Nephron progenitor cell (in vitro differentiated cells): ENCODE data around the gene SYNM.
A peak's percentile ranks its signal among the peaks of the same experiment; 100 is the strongest.

Experiments used
- DNase-seq: peaks from one replicate; pipeline ENCODE4 v3.0.0; 2021
- H3K27ac Mint-ChIP-seq: 2 replicates; pipeline ENCODE4 v1.8.0; 2021; ENCODE audit warnings: mild to moderate bottlenecking, moderate library complexity, mixed read lengths
- H3K27me3 Mint-ChIP-seq: 2 replicates; pipeline ENCODE4 v1.8.0; 2021; ENCODE audit warnings: mild to moderate bottlenecking, low read depth, mixed read lengths; ENCODE audit not compliant: poor library complexity
- H3K36me3 Mint-ChIP-seq: 2 replicates; pipeline ENCODE4 v1.8.0; 2021; ENCODE audit warnings: low read depth, mixed read lengths
- H3K4me1 Mint-ChIP-seq: 2 replicates; pipeline ENCODE4 v1.8.0; 2021; ENCODE audit warnings: mixed read lengths
- H3K4me3 Mint-ChIP-seq: 2 replicates; pipeline ENCODE4 v1.8.0; 2021; ENCODE audit warnings: mild to moderate bottlenecking, moderate library complexity, mixed read lengths
- H3K9me3 Mint-ChIP-seq: 2 replicates; pipeline ENCODE4 v1.8.0; 2021; ENCODE audit warnings: mild to moderate bottlenecking, moderate library complexity, mixed read lengths
- TF ChIP-seq, protein P1 (sequence below): fragments of 200-600 bp; sonication (generic); IDR thresholded peaks from 2 replicates; pipeline ENCODE4 v1.5.0; 2021; ENCODE audit warnings: antibody characterized with exemption

Gene SYNM

DNA sequence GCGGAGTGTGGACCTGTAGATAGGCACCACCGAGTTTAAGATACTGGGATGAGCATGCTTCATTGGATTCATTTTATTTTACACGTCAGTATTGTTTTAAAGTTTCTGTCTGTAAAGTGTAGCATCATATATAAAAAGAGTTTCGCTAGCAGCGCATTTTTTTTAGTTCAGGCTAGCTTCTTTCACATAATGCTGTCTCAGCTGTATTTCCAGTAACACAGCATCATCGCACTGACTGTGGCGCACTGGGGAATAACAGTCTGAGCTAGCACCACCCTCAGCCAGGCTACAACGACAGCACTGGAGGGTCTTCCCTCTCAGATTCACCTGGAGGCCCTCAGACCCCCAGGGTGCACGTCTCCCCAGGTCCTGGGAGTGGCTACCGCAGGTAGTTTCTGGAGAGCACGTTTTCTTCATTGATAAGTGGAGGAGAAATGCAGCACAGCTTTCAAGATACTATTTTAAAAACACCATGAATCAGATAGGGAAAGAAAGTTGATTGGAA is 29.5 kb downstream of the SYNM start:
- TF ChIP-seq, protein P1, sequence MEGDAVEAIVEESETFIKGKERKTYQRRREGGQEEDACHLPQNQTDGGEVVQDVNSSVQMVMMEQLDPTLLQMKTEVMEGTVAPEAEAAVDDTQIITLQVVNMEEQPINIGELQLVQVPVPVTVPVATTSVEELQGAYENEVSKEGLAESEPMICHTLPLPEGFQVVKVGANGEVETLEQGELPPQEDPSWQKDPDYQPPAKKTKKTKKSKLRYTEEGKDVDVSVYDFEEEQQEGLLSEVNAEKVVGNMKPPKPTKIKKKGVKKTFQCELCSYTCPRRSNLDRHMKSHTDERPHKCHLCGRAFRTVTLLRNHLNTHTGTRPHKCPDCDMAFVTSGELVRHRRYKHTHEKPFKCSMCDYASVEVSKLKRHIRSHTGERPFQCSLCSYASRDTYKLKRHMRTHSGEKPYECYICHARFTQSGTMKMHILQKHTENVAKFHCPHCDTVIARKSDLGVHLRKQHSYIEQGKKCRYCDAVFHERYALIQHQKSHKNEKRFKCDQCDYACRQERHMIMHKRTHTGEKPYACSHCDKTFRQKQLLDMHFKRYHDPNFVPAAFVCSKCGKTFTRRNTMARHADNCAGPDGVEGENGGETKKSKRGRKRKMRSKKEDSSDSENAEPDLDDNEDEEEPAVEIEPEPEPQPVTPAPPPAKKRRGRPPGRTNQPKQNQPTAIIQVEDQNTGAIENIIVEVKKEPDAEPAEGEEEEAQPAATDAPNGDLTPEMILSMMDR = no peak
- no peak for DNase-seq
- Mint-ChIP-seq H3K4me1 (peaks cover 30% of the 10 kb centered on the region), H3K27ac (peak overlapping the region; percentile 6), H3K36me3 (peaks cover 57% of the 10 kb centered on the region), H3K9me3 (peaks cover 4% of the 10 kb centered on the region), H3K27me3 (peaks cover 2% of the 10 kb centered on the region), H3K4me3 (no peak overlapping the region)

DNA sequence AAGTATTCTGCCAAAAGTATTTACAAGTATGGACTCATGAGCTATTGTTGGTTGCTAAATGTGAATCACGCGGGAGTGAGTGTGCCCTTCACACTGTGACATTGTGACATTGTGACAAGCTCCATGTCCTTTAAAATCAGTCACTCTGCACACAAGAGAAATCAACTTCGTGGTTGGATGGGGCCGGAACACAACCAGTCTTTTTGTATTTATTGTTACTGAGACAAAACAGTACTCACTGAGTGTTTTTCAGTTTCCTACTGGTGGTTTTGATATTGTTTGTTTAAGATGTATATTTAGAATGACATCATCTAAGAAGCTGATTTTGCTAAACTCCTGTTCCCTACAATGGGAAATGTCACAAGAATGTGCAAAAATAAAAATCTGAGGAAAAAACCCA is 30.3 kb downstream of the SYNM start:
- DNase-seq = no peak
- Mint-ChIP-seq H3K9me3 (peaks cover 4% of the 10 kb centered on the region), H3K36me3 (peaks cover 55% of the 10 kb centered on the region)

DNA sequence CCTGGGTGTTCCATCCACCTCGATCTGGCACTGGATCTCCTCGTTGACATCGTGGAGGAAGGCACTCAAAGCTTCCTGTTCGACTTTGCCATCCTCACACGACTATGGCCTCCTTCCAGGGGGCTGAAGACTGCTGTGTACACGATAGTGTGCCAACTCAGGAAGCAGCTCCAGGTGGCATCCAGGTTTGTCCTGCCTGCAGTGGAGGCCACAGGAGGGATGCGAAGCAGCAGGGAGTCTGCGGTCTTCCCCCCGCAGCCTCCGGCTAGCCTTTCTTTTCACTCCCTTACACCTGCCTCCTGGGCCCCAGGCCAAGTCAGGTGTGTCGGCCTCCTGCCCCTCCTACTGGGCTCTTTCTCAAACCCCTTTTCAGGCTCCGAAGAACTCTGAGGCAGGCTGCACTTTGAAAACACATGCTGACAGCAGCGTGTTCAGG is 32.2 kb downstream of the SYNM start:
- H3K4me1 Mint-ChIP-seq = peaks cover 9% of the 10 kb centered on the region
- TF ChIP-seq, protein P1 = no peak
- H3K36me3 Mint-ChIP-seq = peaks cover 43% of the 10 kb centered on the region
- no peaks in the 10 kb centered on the region for H3K9me3 Mint-ChIP-seq
- no peak overlapping the region for H3K27ac Mint-ChIP-seq
- no peak overlapping the region for H3K4me3 Mint-ChIP-seq
- H3K27me3 Mint-ChIP-seq = peaks cover 2% of the 10 kb centered on the region
- no peak for DNase-seq

More for the DNA sequence above, 30.3 kb downstream of the SYNM start:
- H3K27ac Mint-ChIP-seq = no peak overlapping the region
- peaks cover 2% of the 10 kb centered on the region for H3K27me3 Mint-ChIP-seq
- TF ChIP-seq, protein P1 = no peak
- H3K4me3 Mint-ChIP-seq = no peak overlapping the region
- H3K4me1 Mint-ChIP-seq = peaks cover 23% of the 10 kb centered on the region

DNA sequence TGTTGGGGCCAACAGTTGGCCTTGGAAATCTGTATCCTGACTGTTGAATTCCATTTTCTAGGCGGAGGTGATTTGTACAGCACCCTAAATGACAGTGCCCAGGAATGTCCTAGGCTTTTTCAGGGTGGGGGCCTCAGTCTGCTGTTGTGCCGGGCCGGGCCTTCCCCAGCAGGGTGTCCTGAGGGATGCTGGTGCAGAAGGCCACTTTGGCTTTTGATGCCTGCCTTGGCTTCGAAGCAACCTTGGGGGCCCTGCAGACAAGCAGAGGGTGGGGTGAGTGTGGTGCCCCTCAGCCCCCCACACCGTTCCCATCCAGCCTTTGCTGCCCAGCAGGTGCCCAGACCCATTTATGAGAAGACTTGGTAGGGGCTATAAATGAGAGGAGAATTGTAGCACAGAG is 33.0 kb downstream of the SYNM start:
- Mint-ChIP-seq H3K27ac (no peak overlapping the region), H3K4me3 (no peak overlapping the region), H3K4me1 (peaks cover 11% of the 10 kb centered on the region)

DNA sequence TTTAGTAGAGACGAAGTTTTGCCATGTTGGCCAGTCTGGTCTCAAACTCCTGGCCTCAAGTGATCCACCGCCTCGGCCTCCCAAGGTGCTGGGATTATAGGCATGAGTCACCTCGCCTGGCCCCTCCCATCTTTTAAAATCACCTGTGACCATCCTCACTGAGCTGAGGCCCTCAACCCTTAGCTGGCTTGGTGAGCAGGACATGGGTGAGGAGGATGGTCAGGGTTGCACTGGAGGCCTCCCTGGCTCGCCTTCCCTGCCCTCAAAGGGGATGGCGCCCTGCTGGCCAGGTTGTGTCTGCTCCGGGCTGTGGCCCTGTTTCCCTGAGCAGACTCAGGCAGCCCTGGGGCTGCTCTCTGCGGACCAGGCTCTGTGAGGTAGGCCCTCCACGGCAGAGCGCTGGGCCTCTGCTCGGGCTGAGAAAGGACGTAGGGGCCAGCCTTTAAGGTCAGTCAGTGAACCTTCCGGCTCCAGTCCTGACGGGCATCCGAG is 33.7 kb downstream of the SYNM start:
- TF ChIP-seq, protein P1 = no peak
- H3K4me3 Mint-ChIP-seq = no peak overlapping the region
- peaks cover 2% of the 10 kb centered on the region for H3K27me3 Mint-ChIP-seq
- DNase-seq = no peak
- no peak overlapping the region for H3K27ac Mint-ChIP-seq
- peaks cover 17% of the 10 kb centered on the region for H3K4me1 Mint-ChIP-seq
- no peaks in the 10 kb centered on the region for H3K9me3 Mint-ChIP-seq
- peaks cover 43% of the 10 kb centered on the region for H3K36me3 Mint-ChIP-seq

More for the DNA sequence above, 33.0 kb downstream of the SYNM start:
- peaks cover 2% of the 10 kb centered on the region for H3K27me3 Mint-ChIP-seq
- TF ChIP-seq, protein P1 = no peak
- no peak for DNase-seq
- peaks cover 43% of the 10 kb centered on the region for H3K36me3 Mint-ChIP-seq
- no peaks in the 10 kb centered on the region for H3K9me3 Mint-ChIP-seq

DNA sequence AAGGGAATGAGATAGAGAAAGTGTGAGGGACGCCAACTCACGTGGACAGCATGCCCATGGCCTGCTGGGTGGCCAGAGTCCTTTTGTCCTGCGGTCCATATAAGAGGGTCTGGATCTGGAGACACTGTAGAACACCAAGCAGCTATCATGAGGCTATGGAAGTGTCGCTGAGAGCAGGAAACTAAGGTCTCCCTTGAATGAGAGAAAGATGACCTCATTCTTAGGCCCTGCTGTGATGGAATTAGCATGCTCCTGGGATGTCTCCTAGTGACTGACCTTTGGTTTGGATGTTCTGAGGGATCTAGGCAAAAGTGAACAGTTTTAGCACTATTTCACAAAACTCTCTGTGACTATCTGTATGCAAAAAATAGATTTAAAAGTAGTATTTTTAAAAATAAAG is 34.4 kb downstream of the SYNM start:
- DNase-seq = no peak
- Mint-ChIP-seq H3K27me3 (peaks cover 2% of the 10 kb centered on the region), H3K36me3 (peaks cover 42% of the 10 kb centered on the region), H3K4me1 (peaks cover 25% of the 10 kb centered on the region), H3K4me3 (no peak overlapping the region), H3K9me3 (no peaks in the 10 kb centered on the region), H3K27ac (no peak overlapping the region)
- TF ChIP-seq, protein P1 = no peak
